ENCODE data around the gene JARID2. TPM values are rescaled to one million over a fixed set of nuclear protein-coding genes. Genes with fewer than 3 reads are reported as not detected.
A peak's percentile ranks its signal among the peaks of the same experiment; 100 is the strongest.

The JARID2 gene
- total and polyA plus RNA-seq, 2 of the 8 experiments (the other 6 are each of a cell fraction or from before 2014, with no cell fraction given), result 60.1 to 239 TPM

GRCh38 chr6:15340105-15340601, 94.3 kb downstream of the JARID2 start:
- TF ChIP-seq ZNF274 (IDR thresholded peaks at IDR 0.05; ENCODE audit: borderline replicate concordance, extremely low read depth, low read length), result no peak
- no peak for TF ChIP-seq FOSL1 (IDR thresholded peaks at IDR 0.05; ENCODE audit: insufficient read depth, low read depth, low read length)
- H3K56ac ChIP-seq (replicated peaks; ENCODE audit: insufficient read length, low read depth, low read length), result no peak overlapping the region
- no peak overlapping the region for H2BK15ac ChIP-seq (ENCODE audit: low read length)
- no peaks in the 10 kb centered on the region for H3K27me3 ChIP-seq (replicated peaks in 1 of 4; ENCODE audit: control insufficient read depth in 3 of 4, extremely low read depth in 1 of 4, insufficient read depth in 3 of 4, low read length in 3 of 4)
- no peaks in the 10 kb centered on the region for H3K9me3 ChIP-seq (ENCODE audit: insufficient read depth in 2 of 2, low read depth in 1 of 2, low read length in 1 of 2)
- WGBS, 2 experiments (ENCODE audit: extremely low coverage in 1 of 2, insufficient coverage in 1 of 2, insufficient read length in 1 of 2, insufficient replicate concordance in 2 of 2, low coverage in 1 of 2, low lambda C conversion rate in 2 of 2, missing lambda C conversion rate in 1 of 2), result 87% methylated on average over 3 of the region's 3 CpGs; no CpG with 5 or more reads in 1 of the 2 experiments
- FAIRE-seq (no peak), DNase-seq (ENCODE audit: low read depth in 1 of 2, low spot score in 2 of 2) (no peak)
- H3K9ac ChIP-seq (replicated peaks in 1 of 4; ENCODE audit: extremely low read depth in 1 of 4, low read depth in 3 of 4, low read length in 3 of 4), result no peak overlapping the region
- no peak overlapping the region for H3K4me3 ChIP-seq (ENCODE audit: extremely low read depth in 1 of 4, insufficient read depth in 2 of 4, low read depth in 3 of 4, low read length in 4 of 4)
- no peak overlapping the region for H2BK120ac ChIP-seq (replicated peaks; ENCODE audit: low read depth, low read length)
- no peaks in the 10 kb centered on the region for H3K36me3 ChIP-seq (ENCODE audit: control insufficient read depth in 2 of 4, insufficient read depth in 4 of 4, low read length in 3 of 4)
- no peak overlapping the region for H3K18ac ChIP-seq (ENCODE audit: extremely low read depth, low read length)
- no peaks in the 10 kb centered on the region for H3K23me2 ChIP-seq (ENCODE audit: low read depth, low read length)
- H4K5ac ChIP-seq (ENCODE audit: insufficient read length, low read depth, low read length), result no peak overlapping the region
- H3K79me1 ChIP-seq (ENCODE audit: low read depth, low read length), result 0 out of 2 replicates have a peak, but pooled peaks cover 5% of the 10 kb centered on the region
- H3K23ac ChIP-seq (ENCODE audit: insufficient read length), result no peak overlapping the region
- H2BK20ac ChIP-seq (ENCODE audit: low read length), result no peak overlapping the region
- POLR2A ChIA-PET (ENCODE audit: partially characterized antibody), result interaction anchor here (1.5 kb wide), 1 partner anchor 10 kb away, joined by 7 read pairs; no protein-coding TSS in a partner anchor
- H3K14ac ChIP-seq (ENCODE audit: insufficient read length), result no peak overlapping the region
- H2BK5ac ChIP-seq (ENCODE audit: low read depth, low read length), result no peak overlapping the region
- no peak overlapping the region for H3K27ac ChIP-seq (ENCODE audit: low read depth, low read length)
- peaks cover 47 to 80% of the 10 kb centered on the region in 2 experiments for H4K20me1 ChIP-seq (replicated peaks in 1 of 2; ENCODE audit: control insufficient read depth in 1 of 2, insufficient read depth in 2 of 2, low read length in 2 of 2)
- no peak overlapping the region for H2AFZ ChIP-seq (ENCODE audit: low read length)
- no peak overlapping the region for H2AK5ac ChIP-seq (ENCODE audit: low read depth, low read length)
- no peak overlapping the region for H4K8ac ChIP-seq (ENCODE audit: extremely low read depth, insufficient read depth, low read length)
- peak overlapping the region in 1 of 2 experiments; percentile 44; a peak in 1 of 4 replicates for H3K4me2 ChIP-seq (ENCODE audit: insufficient read depth in 1 of 2, low read depth in 2 of 2, low read length in 2 of 2)
- no peak overlapping the region for H2BK12ac ChIP-seq (ENCODE audit: low read depth, low read length)
- H4K91ac ChIP-seq (replicated peaks; ENCODE audit: insufficient read length, low read length), result no peak overlapping the region
- CTCF ChIA-PET (ENCODE audit: partially characterized antibody), result interaction anchor here (1.3 to 1.4 kb wide), 2 partner anchors 17 to 50 kb away, joined by 3 read pairs; no protein-coding TSS in a partner anchor
- H3K4me1 ChIP-seq (replicated peaks in 1 of 4; ENCODE audit: control insufficient read depth in 3 of 4, insufficient read depth in 4 of 4, low read length in 3 of 4), result peaks cover 16 to 34% (median 28%) of the 10 kb centered on the region in 4 experiments
- H3K79me2 ChIP-seq (ENCODE audit: control insufficient read depth in 1 of 2, insufficient read depth in 2 of 2, low read length in 2 of 2), result peaks cover 86 to 100% of the 10 kb centered on the region in 2 experiments
- no peak overlapping the region for H3K4ac ChIP-seq (replicated peaks; ENCODE audit: insufficient read length, low read depth, low read length)
